HEK293T (cell line): ENCODE data around the gene ACTG2.
"Not testable (repeated sequence)": the region's sequence is repeated elsewhere in the genome, so short reads cannot be mapped to it uniquely, and the experiment has no call there.

Source experiments
- CTCF ChIA-PET: fragments of 350-600 bp; formaldehyde crosslinking; extraction: SDS; loops from one replicate; lab custom pipeline; 2021; ENCODE audit warnings: antibody characterized with exemption, inconsistent platforms; lab: Yijun Ruan, JAX
- POLR2A ChIA-PET: fragments of 350-600 bp; formaldehyde crosslinking; extraction: SDS; loops from one replicate; lab custom pipeline; 2020; ENCODE audit warnings: antibody characterized with exemption, inconsistent platforms; lab: Yijun Ruan, JAX
- DNase-seq: peaks from one replicate; pipeline ENCODE4 v3.0.0; 2012; ENCODE audit warnings: mixed read lengths; ENCODE audit errors: extremely low spot score
- ARNT ChIP-seq: fragments of 450-650 bp; IDR thresholded peaks from 2 replicates; pipeline ENCODE4 v1.6.1; 2017; ENCODE audit warnings: mild to moderate bottlenecking
- BHLHE40 ChIP-seq: fragments of 450-650 bp; IDR thresholded peaks from 2 replicates; pipeline ENCODE4 v1.6.1; 2016; ENCODE audit warnings: mild to moderate bottlenecking, moderate library complexity, borderline replicate concordance
- CTBP1 ChIP-seq: fragments of 450-650 bp; IDR thresholded peaks from 2 replicates; pipeline ENCODE4 v1.6.1; 2016; ENCODE audit warnings: borderline replicate concordance
- ELF4 ChIP-seq: fragments of 450-650 bp; IDR thresholded peaks from 2 replicates; pipeline ENCODE4 v1.6.1; 2017; ENCODE audit warnings: antibody characterized with exemption
- FOXA1 ChIP-seq: fragments of 450-650 bp; IDR thresholded peaks from 2 replicates; pipeline ENCODE4 v1.6.1; 2016; ENCODE audit warnings: mild to moderate bottlenecking
- FOXK2 ChIP-seq: fragments of 450-650 bp; IDR thresholded peaks from 2 replicates; pipeline ENCODE4 v1.6.1; 2016; ENCODE audit warnings: mild to moderate bottlenecking
- FOXM1 ChIP-seq: fragments of 450-650 bp; IDR thresholded peaks from 2 replicates; pipeline ENCODE4 v1.6.1; 2017; ENCODE audit warnings: mild to moderate bottlenecking, borderline replicate concordance
- HDGF ChIP-seq: fragments of 450-650 bp; IDR thresholded peaks from 2 replicates; pipeline ENCODE4 v1.6.1; 2017; ENCODE audit warnings: antibody characterized with exemption, borderline replicate concordance
- L3MBTL2 ChIP-seq: fragments of 450-650 bp; conservative IDR thresholded peaks from 2 replicates; pipeline ENCODE4 v1.6.1; 2016; ENCODE audit warnings: mild to moderate bottlenecking
- LEF1 ChIP-seq: fragments of 450-650 bp; IDR thresholded peaks from 2 replicates; pipeline ENCODE4 v1.6.1; 2017; ENCODE audit warnings: mild to moderate bottlenecking, borderline replicate concordance
- NFRKB ChIP-seq: fragments of 450-650 bp; IDR thresholded peaks from 2 replicates; pipeline ENCODE4 v1.6.1; 2016; ENCODE audit warnings: mild to moderate bottlenecking, moderate library complexity
- PKNOX1 ChIP-seq: fragments of 450-650 bp; IDR thresholded peaks from 2 replicates; pipeline ENCODE4 v1.6.1; 2016
- SP1 ChIP-seq: fragments of 450-650 bp; IDR thresholded peaks from 2 replicates; pipeline ENCODE4 v1.6.1; 2017
- SUZ12 ChIP-seq: fragments of 450-650 bp; IDR thresholded peaks from 2 replicates; pipeline ENCODE4 v1.6.1; 2016; ENCODE audit warnings: mild to moderate bottlenecking
- TARDBP ChIP-seq: fragments of 450-650 bp; IDR thresholded peaks from 2 replicates; pipeline ENCODE4 v1.6.1; 2016
- ZNF384 ChIP-seq: fragments of 450-650 bp; IDR thresholded peaks from 2 replicates; pipeline ENCODE4 v1.6.1; 2016

The ACTG2 gene

GRCh38 chr2:73897934-73898333, 5.1 kb downstream of the ACTG2 start:
- no peak for TF ChIP-seq ZNF384
- no peak for TF ChIP-seq CTBP1
- TF ChIP-seq ARNT = no peak
- no peak for TF ChIP-seq HDGF
- no peak for TF ChIP-seq SUZ12
- TF ChIP-seq TARDBP = no peak
- no peak for TF ChIP-seq ELF4
- no peak for TF ChIP-seq BHLHE40
- no peak for TF ChIP-seq PKNOX1
- TF ChIP-seq L3MBTL2 = no peak
- no peak for TF ChIP-seq NFRKB
- no peak for TF ChIP-seq FOXK2
- no peak for TF ChIP-seq LEF1
- POLR2A ChIA-PET = no interaction called here
- CTCF ChIA-PET = no interaction called here
- no peak for DNase-seq

GRCh38 chr2:73899801-73900336, 7.1 kb downstream of the ACTG2 start:
- DNase-seq = no peak
- CTCF ChIA-PET = no interaction called here
- no peak for TF ChIP-seq HDGF
- no peak for TF ChIP-seq CTBP1
- TF ChIP-seq TARDBP = no peak
- no peak for TF ChIP-seq ARNT
- no peak for TF ChIP-seq FOXM1
- TF ChIP-seq ELF4 = no peak
- TF ChIP-seq SUZ12 = no peak
- TF ChIP-seq ZNF384 = no peak
- TF ChIP-seq SP1 = no peak
- no peak for TF ChIP-seq FOXA1
- no peak for TF ChIP-seq PKNOX1
- no peak for TF ChIP-seq LEF1
- TF ChIP-seq NFRKB = no peak
- no peak for TF ChIP-seq L3MBTL2
- no peak for TF ChIP-seq FOXK2
- no peak for TF ChIP-seq BHLHE40
- POLR2A ChIA-PET = no interaction called here

- TF ChIP-seq FOXM1 (no peak), HDGF (no peak), ELF4 (no peak), L3MBTL2 (no peak), BHLHE40 (no peak), SP1 (no peak), FOXA1 (no peak), SUZ12 (no peak), TARDBP (no peak), FOXK2 (no peak), ARNT (no peak), NFRKB (no peak), PKNOX1 (no peak), ZNF384 (no peak), CTBP1 (no peak), LEF1 (no peak)
- no peak for DNase-seq
- ChIA-PET POLR2A (no interaction called here), CTCF (no interaction called here)
These were observed 8.3 kb downstream of the ACTG2 start for GRCh38 chr2:73901143-73901542.

GRCh38 chr2:73902284-73902683, 9.5 kb downstream of the ACTG2 start:
- no peak for DNase-seq
- ChIA-PET CTCF (interaction anchor here (1.0 kb wide), 1 partner anchor 16 kb away, joined by 4 read pairs; no protein-coding TSS in a partner anchor), POLR2A (no interaction called here)
- TF ChIP-seq BHLHE40 (no peak), TARDBP (no peak), PKNOX1 (no peak), ARNT (no peak), NFRKB (no peak), CTBP1 (no peak), LEF1 (no peak), ZNF384 (no peak), FOXK2 (no peak), FOXM1 (no peak), L3MBTL2 (no peak), SUZ12 (no peak), SP1 (no peak), HDGF (no peak), FOXA1 (no peak), ELF4 (no peak)

GRCh38 chr2:73903313-73903712, 10.5 kb downstream of the ACTG2 start:
- ChIA-PET POLR2A (no interaction called here), CTCF (no interaction called here)
- DNase-seq = no peak
- TF ChIP-seq ARNT (no peak), BHLHE40 (no peak), NFRKB (no peak), PKNOX1 (no peak), TARDBP (no peak), HDGF (no peak), FOXA1 (no peak), L3MBTL2 (no peak)

GRCh38 chr2:73903949-73904613, 11.3 kb downstream of the ACTG2 start:
- POLR2A ChIA-PET, DNase-seq, CTCF ChIA-PET: not testable (repeated sequence)
